ENCODE results near the gene SMAD2. TPM values are rescaled to one million over a fixed set of nuclear protein-coding genes. Genes with fewer than 3 reads are reported as not detected.
"Not testable (repeated sequence)": the region's sequence is repeated elsewhere in the genome, so short reads cannot be mapped to it uniquely, and the experiment has no call there.

Gene SMAD2
- total and polyA plus RNA-seq, 12 donors: 20.9 to 270 (median 140) TPM

DNA sequence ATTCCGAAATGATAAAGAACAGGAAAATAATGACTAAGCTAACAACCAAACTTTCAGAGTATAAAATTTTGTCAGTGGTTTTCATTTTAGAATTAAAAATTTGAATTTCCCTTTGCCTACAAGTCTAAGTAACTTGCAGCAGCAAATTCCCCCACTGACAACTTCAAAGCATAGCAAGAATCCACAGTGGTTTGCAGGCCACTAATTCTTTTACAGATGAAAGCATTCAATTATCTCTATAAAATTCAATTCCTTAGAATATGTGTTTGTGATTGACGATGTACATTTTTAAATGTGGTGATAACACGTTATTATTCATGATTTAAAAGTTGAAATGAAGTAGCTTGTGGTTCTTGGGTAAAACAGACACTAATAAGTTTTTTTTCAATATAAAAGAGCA is 100.6 kb downstream of the SMAD2 start:
- H3K27ac ChIP-seq: no peak overlapping the region
- peaks cover 0 to 6% of the 10 kb centered on the region in 2 donors for H3K4me1 ChIP-seq (replicated peaks in 1 of 2)
- no peak for DNase-seq
- WGBS, 4 donors: 93 to 97% (median 95%) methylated on average over 3 of the region's 3 CpGs
- intact Hi-C loops (cut with DNase I): no loop called here
- no peaks in the 10 kb centered on the region for H3K9me3 ChIP-seq (replicated peaks in 1 of 3)
- H3K36me3 ChIP-seq (replicated peaks in 1 of 2): no peaks in the 10 kb centered on the region
- no peaks in the 10 kb centered on the region for H3K27me3 ChIP-seq
- no peak overlapping the region for H3K4me3 ChIP-seq
- TF ChIP-seq POLR2A (IDR thresholded peaks at IDR 0.05): no peak
- TF ChIP-seq, protein P1, sequence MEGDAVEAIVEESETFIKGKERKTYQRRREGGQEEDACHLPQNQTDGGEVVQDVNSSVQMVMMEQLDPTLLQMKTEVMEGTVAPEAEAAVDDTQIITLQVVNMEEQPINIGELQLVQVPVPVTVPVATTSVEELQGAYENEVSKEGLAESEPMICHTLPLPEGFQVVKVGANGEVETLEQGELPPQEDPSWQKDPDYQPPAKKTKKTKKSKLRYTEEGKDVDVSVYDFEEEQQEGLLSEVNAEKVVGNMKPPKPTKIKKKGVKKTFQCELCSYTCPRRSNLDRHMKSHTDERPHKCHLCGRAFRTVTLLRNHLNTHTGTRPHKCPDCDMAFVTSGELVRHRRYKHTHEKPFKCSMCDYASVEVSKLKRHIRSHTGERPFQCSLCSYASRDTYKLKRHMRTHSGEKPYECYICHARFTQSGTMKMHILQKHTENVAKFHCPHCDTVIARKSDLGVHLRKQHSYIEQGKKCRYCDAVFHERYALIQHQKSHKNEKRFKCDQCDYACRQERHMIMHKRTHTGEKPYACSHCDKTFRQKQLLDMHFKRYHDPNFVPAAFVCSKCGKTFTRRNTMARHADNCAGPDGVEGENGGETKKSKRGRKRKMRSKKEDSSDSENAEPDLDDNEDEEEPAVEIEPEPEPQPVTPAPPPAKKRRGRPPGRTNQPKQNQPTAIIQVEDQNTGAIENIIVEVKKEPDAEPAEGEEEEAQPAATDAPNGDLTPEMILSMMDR (IDR thresholded peaks at IDR 0.05): no peak

DNA sequence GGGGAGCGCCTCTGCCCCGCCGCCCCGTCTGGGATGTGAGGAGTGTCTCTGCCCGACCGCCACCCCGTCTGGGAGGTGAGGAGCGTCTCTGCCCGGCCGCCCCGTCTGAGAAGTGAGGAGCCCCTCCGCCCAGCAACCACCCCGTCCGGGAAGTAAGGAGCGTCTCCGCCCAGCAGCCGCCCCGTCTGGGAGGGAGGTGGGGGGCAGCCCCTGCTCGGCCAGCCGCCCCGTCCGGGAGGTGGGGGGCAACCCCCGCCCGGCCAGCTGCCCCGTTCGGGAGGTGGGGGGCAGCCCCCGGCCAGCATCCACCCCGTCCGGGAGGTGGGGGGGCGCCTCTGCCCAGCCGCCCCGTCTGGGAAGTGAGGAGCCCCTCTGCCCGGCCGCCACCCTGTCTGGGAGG is 102.4 kb downstream of the SMAD2 start:
- DNase-seq; H3K27ac ChIP-seq; H3K36me3 ChIP-seq (replicated peaks in 1 of 2); H3K27me3 ChIP-seq; H3K9me3 ChIP-seq (replicated peaks in 1 of 3); H3K4me1 ChIP-seq (replicated peaks in 1 of 2); intact Hi-C loops (cut with DNase I); H3K4me3 ChIP-seq: not testable (repeated sequence)
- 96 to 100% (median 98%) methylated on average over 3 to 34 of the region's 34 CpGs for WGBS, 4 donors

DNA sequence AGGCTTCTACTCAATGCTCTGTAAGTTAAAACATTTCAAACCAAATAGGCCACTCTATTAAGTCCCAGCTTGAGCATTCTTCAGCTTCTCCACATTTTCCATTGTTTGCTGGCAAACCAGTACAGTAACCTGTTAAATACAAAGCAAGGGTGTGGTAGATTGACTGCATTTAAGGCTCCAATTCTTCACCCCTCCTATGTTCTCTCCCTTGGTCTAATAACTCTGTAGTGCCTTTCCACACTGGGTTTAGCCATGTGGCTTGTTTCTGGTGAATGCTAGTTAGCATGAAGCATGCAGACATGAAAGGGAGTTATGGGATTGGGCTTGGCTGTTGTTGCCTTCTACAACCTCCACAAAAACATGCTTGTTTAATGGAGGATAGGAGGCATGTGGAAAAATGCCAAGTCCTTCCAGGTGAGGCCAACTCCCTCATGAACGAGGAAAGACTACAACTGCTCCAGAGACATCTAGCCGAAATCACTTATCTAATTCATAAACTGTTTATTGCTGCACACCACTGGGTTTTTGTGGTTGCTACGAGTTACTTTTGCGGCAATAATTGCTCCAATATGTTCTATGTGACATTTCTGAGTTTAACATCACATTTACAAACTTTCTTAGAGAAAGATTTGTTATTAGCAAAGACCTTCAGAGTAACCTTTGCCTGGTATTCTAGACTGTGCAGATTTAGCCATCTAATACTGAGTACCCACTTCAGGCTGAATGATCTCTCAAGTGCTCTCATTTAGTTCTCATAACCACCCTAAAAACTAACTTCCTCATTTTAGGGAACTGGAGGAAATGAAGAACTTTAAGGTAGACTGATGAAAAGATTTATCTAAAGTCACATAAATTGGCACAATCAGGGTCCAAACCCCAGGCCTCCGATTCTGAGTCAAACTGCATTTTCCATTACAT is 104.0 kb downstream of the SMAD2 start:
- Histone ChIP-seq H3K27me3 (no peaks in the 10 kb centered on the region), H3K4me1 (replicated peaks in 1 of 2) (no peaks in the 10 kb centered on the region), H3K9me3 (replicated peaks in 1 of 3) (no peaks in the 10 kb centered on the region), H3K36me3 (replicated peaks in 1 of 2) (no peaks in the 10 kb centered on the region), H3K4me3 (no peak overlapping the region), H3K27ac (no peak overlapping the region)
- no peak for DNase-seq
- intact Hi-C loops (cut with DNase I): no loop called here
- TF ChIP-seq, protein P1 (IDR thresholded peaks at IDR 0.05): no peak
- TF ChIP-seq POLR2A (IDR thresholded peaks at IDR 0.05): no peak
- WGBS, 4 donors: 94 to 98% (median 96%) methylated on average over 5 of the region's 5 CpGs

DNA sequence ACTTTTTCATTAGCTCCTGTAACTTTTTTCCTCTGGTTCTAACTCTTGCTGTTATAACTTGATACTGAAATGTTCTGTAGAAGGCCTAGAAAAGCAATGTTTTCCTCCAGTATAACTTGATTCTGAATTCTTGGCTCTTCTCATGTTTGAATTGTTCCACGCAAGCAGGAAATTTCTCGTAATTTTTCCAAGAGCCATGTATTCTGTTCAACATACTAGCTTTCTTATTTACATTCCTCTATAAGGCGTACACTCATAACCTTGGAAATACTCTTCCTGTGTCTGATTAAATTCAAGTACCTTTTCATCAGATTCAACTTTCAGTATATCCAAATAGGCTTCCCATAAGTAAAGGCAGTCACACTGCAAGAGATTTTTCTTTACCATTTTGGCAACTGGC is 109.1 kb downstream of the SMAD2 start:
- Histone ChIP-seq H3K9me3 (replicated peaks in 1 of 3) (no peaks in the 10 kb centered on the region), H3K4me1 (replicated peaks in 1 of 2) (no peaks in the 10 kb centered on the region), H3K27ac (no peak overlapping the region), H3K27me3 (no peaks in the 10 kb centered on the region), H3K36me3 (replicated peaks in 1 of 2) (no peaks in the 10 kb centered on the region), H3K4me3 (no peak overlapping the region)
- intact Hi-C loops (cut with DNase I): no loop called here
- no peak for DNase-seq
- TF ChIP-seq POLR2A (IDR thresholded peaks at IDR 0.05): no peak
- TF ChIP-seq, protein P1 (IDR thresholded peaks at IDR 0.05): no peak
- WGBS, 4 donors: 89 to 93% (median 90%) methylated on average over 3 of the region's 3 CpGs

DNA sequence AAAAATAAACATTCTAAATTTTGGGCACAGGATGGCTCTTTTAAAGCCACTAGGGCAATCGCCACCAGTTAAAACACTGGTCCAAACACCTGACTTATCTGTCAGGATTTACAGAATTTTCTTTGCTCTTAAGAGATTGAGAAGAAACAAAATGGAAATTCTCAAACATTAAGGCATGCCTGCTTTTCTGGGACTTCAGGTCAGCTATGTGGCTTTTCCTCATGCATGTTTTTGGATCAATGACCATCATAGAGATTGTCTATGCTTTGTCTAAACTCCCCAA is 112.7 kb downstream of the SMAD2 start:
- WGBS, 4 donors: 68 to 79% (median 75%) methylated on average over 1 of the region's 1 CpG
- Histone ChIP-seq H3K27ac (no peak overlapping the region), H3K4me1 (replicated peaks in 1 of 2) (no peaks in the 10 kb centered on the region), H3K36me3 (replicated peaks in 1 of 2) (no peaks in the 10 kb centered on the region), H3K27me3 (no peaks in the 10 kb centered on the region), H3K4me3 (no peak overlapping the region), H3K9me3 (replicated peaks in 1 of 3) (no peaks in the 10 kb centered on the region)
- TF ChIP-seq, protein P1 (IDR thresholded peaks at IDR 0.05): no peak
- TF ChIP-seq POLR2A (IDR thresholded peaks at IDR 0.05): no peak
- no peak for DNase-seq
- intact Hi-C loops (cut with DNase I): no loop called here

All from adrenal gland (tissue), 12 donors.